OCI-M2 (cell line): ENCODE data around the gene CDHR5.
A peak's percentile ranks its signal among the peaks of the same experiment; 100 is the strongest.

ENCODE experiments used
- DNase-seq: peaks from one replicate; lab custom pipeline; 2025; ENCODE audit not compliant: unreplicated experiment; lab: John Stamatoyannopoulos, UW

Gene CDHR5

DNA sequence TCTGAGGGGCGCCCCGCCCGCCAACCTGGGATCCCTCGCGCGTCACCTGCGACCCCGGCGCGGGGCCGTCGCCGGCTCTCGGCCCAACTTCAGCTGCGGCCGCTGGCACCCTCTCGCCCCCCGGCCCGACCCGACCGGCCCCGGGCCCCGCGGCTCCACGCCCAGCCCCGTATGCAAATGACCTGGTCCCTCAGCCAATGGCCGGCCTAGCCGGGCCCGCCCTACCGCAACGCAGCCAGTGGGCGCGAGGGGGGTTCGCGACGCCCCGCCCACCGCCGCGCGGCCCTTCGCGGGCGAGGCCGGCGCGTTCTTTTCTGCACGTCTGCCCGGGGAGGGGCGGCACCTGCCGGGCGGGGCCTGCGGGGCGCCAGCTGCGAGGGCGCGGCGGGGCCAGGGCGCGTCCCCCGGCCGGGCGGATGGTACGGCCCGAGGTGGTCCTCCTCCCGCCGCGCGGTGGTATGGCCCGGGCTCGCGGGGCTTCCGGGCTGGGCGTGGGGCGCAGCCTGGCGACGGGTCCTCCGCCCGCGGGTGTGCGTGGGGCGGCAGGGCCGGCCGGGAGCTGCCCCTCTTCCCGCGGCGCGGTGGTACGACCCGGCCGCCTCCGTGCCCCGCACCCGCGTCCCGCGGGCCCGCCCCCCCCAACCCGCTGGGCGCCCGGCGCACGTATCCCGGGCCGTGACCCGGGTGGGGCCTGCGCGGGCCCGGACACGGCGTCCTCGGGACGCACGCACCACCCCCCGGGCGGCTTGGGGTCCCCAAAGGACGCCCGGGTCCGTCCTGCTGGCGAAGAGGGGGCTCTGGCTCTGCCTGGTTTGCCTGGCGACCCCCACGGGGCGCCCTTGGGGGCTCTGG lies 56.2 kb downstream of the CDHR5 start:
- DNase-seq, result peak; percentile 28

DNA sequence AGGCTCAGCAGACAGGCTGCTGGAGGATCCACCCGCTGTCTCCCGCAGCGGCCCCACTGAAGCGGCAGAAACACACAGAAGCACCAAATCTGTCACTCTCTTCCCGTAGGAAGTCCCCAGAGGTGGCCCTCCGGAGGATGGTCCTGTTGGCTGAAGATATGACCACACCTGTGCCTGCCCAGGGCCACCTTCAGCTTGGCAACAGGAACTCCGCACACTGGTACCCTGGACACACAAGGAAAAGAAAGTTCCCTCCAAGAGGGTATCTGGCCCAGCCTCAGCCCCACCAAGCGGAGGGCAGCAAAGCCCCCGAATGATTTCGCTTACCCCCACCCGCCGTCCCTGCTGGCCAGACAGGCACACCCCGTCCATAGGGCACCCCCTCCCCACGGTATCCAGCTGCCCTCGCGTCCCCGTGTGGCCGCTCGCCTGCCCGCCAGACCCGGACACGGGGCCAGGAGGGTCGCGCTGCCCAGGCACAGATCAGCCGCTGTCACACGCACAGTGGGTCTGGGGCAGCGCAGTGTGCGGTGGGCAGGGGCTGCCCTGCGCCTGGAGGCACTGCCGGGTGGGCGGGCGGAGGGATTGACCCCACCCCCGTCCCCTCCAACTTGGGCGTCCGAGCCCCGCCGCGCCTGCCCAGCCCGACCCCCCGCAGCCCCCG lies 57.0 kb downstream of the CDHR5 start:
- no peak for DNase-seq

DNA sequence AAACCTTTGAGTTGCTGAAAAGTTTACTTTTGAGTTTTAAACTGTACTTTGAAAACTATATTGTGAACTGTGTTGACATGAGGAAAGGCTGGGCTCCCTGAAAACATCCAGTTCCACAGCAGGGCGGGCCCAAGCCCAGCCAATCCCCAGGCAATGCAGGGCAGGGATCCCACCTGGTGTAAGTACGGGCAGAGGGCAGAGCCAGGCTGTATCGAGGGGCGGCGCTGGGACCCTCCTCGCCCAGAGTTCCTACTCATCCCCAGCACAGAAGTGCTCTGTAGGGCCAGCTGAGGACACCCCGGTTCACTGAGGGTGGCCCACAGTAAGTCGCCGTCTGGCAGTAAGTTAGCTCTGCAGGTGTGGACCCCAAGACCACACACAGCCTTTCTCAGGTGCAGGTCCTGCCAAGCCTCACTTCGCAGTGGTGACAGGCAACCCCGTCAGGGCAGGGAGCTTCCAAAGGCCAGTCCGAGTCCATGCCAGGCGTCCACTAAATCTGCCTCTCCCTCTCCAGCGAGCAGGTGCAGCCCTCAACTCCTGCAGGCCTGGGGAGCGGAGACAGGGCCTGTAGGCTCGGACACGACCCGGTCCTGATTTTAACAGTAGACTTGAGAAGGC lies 57.6 kb downstream of the CDHR5 start:
- DNase-seq, result no peak
